Osteocyte (in vitro differentiated cells): ENCODE data around the gene ABCA13. TPM values are rescaled to one million over a fixed set of nuclear protein-coding genes. Genes with fewer than 3 reads are reported as not detected.

Experiments used
- DNase-seq: peaks from one replicate; pipeline ENCODE4 v3.0.0; 2021; ENCODE audit warnings: mixed read lengths; ENCODE audit not compliant: unreplicated experiment; ENCODE audit errors: extremely low spot score
- H3K27ac Mint-ChIP-seq: one replicate; pipeline ENCODE4 v1.8.0; 2021; ENCODE audit warnings: mild to moderate bottlenecking, mixed read lengths; ENCODE audit not compliant: unreplicated experiment
- H3K27me3 Mint-ChIP-seq: one replicate; pipeline ENCODE4 v1.8.0; 2021; ENCODE audit warnings: mixed read lengths; ENCODE audit not compliant: unreplicated experiment
- H3K36me3 Mint-ChIP-seq: one replicate; pipeline ENCODE4 v1.8.0; 2021; ENCODE audit warnings: mixed read lengths; ENCODE audit not compliant: unreplicated experiment
- H3K4me1 Mint-ChIP-seq: one replicate; pipeline ENCODE4 v1.8.0; 2021; ENCODE audit warnings: mixed read lengths; ENCODE audit not compliant: unreplicated experiment
- H3K4me3 Mint-ChIP-seq: one replicate; pipeline ENCODE4 v1.8.0; 2021; ENCODE audit warnings: mild to moderate bottlenecking, moderate library complexity, mixed read lengths; ENCODE audit not compliant: unreplicated experiment
- H3K9me3 Mint-ChIP-seq: one replicate; pipeline ENCODE4 v1.8.0; 2021; ENCODE audit warnings: mixed read lengths; ENCODE audit not compliant: unreplicated experiment
- total RNA-seq: library from RNA; stranded (reverse); gene quantifications from 2 replicates; pipeline ENCODE4 v1.2.1, GENCODE V29; 2021
- TF ChIP-seq, protein P1 (sequence below): fragments of 200-600 bp; sonication (generic); IDR thresholded peaks from 2 replicates; pipeline ENCODE4 v1.5.0; 2021; ENCODE audit warnings: antibody characterized with exemption, mild to moderate bottlenecking, moderate library complexity

ABCA13 gene
- total RNA-seq, 1 donor from 2014 or later: 1.1 TPM

DNA sequence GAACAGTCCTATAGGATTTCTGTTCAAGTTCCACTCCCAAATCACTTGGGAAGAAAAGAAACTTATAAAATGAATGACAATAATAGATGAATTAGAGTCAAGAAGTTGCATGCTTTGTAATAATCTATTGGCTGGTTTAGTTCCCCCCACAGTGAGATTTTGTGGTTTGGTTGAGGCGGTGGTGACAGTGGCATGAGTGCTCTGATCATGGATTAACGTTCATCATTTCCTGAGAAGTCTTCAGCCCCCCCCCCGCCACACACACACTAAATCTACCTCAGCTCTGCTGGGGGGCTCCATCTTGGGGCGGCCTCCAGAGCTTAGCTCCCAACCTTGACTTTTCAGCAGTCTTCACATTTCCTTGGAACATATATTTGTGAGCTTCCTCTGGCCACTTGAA is 121.7 kb downstream of the ABCA13 start:
- TF ChIP-seq, protein P1, sequence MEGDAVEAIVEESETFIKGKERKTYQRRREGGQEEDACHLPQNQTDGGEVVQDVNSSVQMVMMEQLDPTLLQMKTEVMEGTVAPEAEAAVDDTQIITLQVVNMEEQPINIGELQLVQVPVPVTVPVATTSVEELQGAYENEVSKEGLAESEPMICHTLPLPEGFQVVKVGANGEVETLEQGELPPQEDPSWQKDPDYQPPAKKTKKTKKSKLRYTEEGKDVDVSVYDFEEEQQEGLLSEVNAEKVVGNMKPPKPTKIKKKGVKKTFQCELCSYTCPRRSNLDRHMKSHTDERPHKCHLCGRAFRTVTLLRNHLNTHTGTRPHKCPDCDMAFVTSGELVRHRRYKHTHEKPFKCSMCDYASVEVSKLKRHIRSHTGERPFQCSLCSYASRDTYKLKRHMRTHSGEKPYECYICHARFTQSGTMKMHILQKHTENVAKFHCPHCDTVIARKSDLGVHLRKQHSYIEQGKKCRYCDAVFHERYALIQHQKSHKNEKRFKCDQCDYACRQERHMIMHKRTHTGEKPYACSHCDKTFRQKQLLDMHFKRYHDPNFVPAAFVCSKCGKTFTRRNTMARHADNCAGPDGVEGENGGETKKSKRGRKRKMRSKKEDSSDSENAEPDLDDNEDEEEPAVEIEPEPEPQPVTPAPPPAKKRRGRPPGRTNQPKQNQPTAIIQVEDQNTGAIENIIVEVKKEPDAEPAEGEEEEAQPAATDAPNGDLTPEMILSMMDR: no peak
- H3K36me3 Mint-ChIP-seq: no peaks in the 10 kb centered on the region

GRCh38 chr7:48295296-48295971 is 124.2 kb downstream of the ABCA13 start:
- TF ChIP-seq, protein P1: no peak
- Mint-ChIP-seq H3K4me3 (no peak overlapping the region), H3K9me3 (no peaks in the 10 kb centered on the region), H3K27me3 (peaks cover 15% of the 10 kb centered on the region), H3K27ac (no peak overlapping the region), H3K36me3 (no peaks in the 10 kb centered on the region), H3K4me1 (no peaks in the 10 kb centered on the region)
- no peak for DNase-seq

More for the DNA sequence above, 121.7 kb downstream of the ABCA13 start:
- DNase-seq: no peak
- no peaks in the 10 kb centered on the region for H3K4me1 Mint-ChIP-seq
- H3K4me3 Mint-ChIP-seq: no peak overlapping the region
- H3K9me3 Mint-ChIP-seq: no peaks in the 10 kb centered on the region
- no peak overlapping the region for H3K27ac Mint-ChIP-seq
- peaks cover 16% of the 10 kb centered on the region for H3K27me3 Mint-ChIP-seq

GRCh38 chr7:48296966-48297365 is 125.7 kb downstream of the ABCA13 start:
- no peaks in the 10 kb centered on the region for H3K4me1 Mint-ChIP-seq
- DNase-seq: no peak
- no peak overlapping the region for H3K27ac Mint-ChIP-seq
- TF ChIP-seq, protein P1: no peak
- H3K27me3 Mint-ChIP-seq: peaks cover 12% of the 10 kb centered on the region
- no peak overlapping the region for H3K4me3 Mint-ChIP-seq
- no peaks in the 10 kb centered on the region for H3K9me3 Mint-ChIP-seq
- no peaks in the 10 kb centered on the region for H3K36me3 Mint-ChIP-seq

DNA sequence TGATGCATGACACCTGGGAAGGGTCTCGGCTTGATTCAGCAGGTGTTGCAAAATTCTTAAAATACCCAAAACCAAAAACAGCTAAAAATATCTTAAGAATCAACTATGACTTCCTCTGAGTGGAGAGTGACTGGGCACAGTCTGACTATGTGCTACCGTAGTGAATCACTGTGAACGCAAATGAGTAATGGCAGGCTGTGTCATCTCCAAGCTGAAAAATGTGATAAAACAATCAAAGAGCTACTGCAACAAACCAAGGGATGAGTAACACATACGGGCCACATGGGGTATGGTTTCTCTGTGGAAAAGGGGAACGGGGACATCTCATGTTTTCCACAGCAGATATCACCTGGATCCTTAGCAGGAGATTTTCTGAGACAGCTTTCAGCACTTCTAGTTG is 127.5 kb downstream of the ABCA13 start:
- TF ChIP-seq, protein P1: no peak
- Mint-ChIP-seq H3K4me1 (no peaks in the 10 kb centered on the region), H3K27ac (no peak overlapping the region), H3K36me3 (no peaks in the 10 kb centered on the region), H3K9me3 (no peaks in the 10 kb centered on the region), H3K27me3 (peaks cover 4% of the 10 kb centered on the region), H3K4me3 (no peak overlapping the region)
- no peak for DNase-seq

GRCh38 chr7:48299580-48300169 is 128.4 kb downstream of the ABCA13 start:
- no peak for DNase-seq
- TF ChIP-seq, protein P1: peak; percentile 85

More at GRCh38 chr7:48299580-48300169, 128.4 kb downstream of the ABCA13 start:
- H3K27ac Mint-ChIP-seq: no peak overlapping the region
- no peaks in the 10 kb centered on the region for H3K4me1 Mint-ChIP-seq
- no peaks in the 10 kb centered on the region for H3K36me3 Mint-ChIP-seq
- no peak overlapping the region for H3K4me3 Mint-ChIP-seq
- H3K9me3 Mint-ChIP-seq: no peaks in the 10 kb centered on the region
- peaks cover 4% of the 10 kb centered on the region for H3K27me3 Mint-ChIP-seq
